LHCN-M2 (cell line): ENCODE data around the gene GCNT2. TPM values are rescaled to one million over a fixed set of nuclear protein-coding genes. Genes with fewer than 3 reads are reported as not detected.
"Not testable (repeated sequence)": the region's sequence is repeated elsewhere in the genome, so short reads cannot be mapped to it uniquely, and the experiment has no call there.

Experiments
- DNase-seq: peaks from one replicate; pipeline ENCODE4 v3.0.0-alpha.2; 2012; ENCODE audit warnings: low read depth
- total RNA-seq: library from RNA; depleted of rRNA; stranded (reverse); fragments of >200 nt; gene quantifications from 2 replicates; pipeline ENCODE4 v1.2.3, GENCODE V29; 2014

Gene GCNT2
- total RNA-seq, 1 experiment from 2014 or later, result 0.63 TPM

DNA sequence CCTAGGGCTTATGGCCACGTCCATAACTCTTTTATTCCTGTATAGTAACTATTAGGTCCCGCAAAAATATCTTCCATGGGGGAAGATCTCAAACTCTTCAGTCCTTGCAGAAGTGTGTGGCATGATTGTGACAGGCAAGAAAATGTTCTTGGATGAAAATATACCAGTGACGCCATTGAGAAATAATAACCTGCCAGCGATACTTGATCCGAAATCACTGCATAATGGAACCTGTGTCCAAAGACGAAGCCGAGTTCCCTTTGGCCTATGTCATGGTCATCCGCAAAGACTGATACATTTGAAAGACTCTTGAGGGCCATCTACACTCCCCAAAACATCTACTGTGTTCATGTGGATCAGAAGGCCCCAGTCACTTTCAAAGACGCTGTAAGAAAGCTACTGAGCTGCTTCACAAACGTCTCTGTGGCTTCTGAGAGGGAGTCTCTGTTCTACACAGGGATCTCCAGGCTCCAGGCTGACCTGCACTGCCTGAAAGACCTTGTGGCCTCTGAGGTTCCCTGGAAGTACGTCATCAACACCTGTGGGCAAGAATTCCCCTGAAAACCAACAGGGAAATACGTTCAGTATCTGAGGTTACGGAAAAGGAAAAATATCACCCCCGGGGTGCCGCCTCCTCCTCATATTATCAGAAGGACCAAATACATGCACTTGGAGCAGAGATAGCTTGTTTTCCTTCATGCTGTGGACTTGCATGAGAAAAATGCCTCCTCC is 6.9 kb upstream of the GCNT2 start:
- no peak for DNase-seq

DNA sequence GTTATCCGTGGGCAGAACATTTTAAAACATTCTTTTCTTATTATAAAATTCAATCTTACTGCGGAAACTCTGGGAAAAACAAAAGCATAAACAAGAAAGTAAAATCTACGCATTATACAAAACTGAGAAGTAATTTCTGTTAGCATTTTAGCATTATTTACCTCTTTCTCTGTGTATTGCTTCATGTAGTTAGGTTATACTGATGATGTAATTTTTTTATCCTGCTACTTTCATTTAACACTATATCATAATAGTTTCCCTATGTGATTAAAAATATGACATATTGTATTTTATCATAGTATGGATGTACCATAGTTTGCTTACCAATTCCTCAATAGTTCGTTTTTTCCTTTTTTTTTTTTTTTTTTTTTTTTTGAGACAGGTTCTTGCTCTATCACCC is 4.2 kb upstream of the GCNT2 start:
- DNase-seq, result no peak

DNA sequence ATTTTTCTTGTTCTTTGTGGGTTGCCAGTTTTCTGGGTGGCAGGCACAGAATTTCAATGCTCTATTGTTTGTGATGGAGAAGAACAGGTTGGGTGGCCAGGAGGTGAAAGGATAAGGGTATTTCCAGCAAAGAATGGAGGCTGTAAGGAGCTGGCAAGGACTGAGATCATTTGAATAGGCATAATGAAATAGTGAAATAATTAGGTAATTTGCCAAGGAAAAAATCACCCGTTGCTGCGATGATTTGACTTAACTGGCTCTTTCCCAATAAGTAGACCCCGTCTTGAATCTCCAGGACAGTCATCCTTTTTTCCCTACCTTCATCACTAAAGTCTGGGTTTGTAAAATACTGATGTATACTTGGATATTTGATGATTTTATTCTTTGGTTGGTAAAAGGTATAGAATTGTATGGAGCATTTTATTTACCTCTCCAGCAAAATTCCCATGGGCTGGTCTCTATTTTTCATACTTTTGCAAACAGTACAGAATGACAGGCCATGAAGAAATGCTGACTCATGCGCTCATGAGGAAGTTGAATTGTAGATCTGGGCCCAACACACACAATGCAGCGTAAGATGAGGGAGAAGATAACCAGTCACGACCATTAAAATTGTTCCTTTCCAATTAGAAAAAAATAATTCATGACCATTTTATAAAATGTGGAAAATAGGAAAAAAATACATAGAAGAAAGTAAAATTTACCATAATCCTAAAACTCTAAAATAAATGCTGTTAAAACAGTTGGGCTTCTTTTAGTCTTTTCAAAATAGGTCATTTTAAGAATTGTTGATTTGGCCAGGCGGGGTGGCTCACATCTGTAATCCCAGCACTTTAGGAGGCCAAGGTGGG is 2.4 kb upstream of the GCNT2 start:
- DNase-seq, result peak; percentile 6

DNA sequence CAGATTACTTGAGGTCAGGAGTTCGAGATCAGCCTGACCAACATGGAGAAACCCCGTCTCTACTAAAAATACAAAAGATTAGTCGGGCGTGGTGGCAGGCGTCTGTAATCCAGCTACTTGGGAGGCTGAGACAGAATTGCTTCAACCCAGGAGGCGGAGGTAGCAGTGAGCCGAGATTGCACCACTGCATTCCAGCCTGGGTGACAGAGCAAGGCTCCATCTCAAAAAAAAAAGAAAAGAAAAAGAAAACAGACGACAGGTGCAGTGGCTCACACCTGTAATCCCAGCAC is 1.8 kb upstream of the GCNT2 start:
- DNase-seq, result not testable (repeated sequence)

DNA sequence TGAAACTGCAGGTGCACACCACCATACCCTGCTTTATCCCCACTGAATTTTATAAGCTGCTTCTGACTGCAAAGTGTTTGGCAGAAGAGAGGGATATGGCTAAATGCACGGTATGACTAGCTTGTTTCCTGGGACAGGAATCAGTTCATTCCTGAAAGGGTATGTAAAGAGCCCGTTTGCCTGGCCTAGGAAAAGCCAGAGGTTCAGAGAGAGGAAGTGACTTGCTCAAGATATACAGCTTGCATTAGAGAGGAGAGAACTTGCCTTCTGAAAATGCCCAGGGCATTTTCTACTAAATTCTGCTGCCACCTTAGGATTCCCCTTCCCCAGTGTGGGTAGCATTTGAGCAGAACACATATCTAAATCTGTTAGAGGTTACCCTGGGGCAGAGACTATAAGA is 683 bp upstream of the GCNT2 start:
- DNase-seq, result no peak

DNA sequence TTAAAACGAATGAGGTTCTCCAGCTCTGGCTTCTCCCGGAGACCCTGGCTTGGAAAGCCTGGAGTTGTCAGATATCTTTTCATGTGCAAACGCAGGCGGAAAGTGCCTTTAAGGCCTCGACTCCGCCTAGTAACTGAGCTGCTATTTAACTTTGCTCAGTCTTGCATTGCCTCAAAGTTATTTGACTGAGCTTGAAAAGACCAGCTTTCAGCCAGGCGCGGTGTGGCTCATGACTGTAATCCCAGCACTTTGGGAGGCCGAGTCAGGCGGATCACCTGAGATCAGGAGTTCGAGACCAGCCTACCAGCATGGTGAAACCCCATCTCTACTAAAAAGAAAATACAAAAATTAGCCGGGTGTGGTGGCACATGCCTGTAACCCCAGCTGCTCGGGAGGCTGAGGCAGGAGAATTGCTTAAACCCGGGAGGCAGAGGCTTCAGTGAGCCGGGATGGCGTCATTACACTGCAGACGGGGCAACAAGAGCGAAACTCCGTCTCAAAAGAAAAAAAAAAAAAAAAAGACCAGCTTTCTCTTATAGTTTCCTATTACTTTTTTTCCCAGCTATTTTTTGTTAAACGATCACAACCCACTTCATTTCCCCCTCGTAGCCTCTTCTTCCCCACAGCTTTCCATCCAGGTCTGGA is 1.9 kb downstream of the GCNT2 start:
- no peak for DNase-seq

DNA sequence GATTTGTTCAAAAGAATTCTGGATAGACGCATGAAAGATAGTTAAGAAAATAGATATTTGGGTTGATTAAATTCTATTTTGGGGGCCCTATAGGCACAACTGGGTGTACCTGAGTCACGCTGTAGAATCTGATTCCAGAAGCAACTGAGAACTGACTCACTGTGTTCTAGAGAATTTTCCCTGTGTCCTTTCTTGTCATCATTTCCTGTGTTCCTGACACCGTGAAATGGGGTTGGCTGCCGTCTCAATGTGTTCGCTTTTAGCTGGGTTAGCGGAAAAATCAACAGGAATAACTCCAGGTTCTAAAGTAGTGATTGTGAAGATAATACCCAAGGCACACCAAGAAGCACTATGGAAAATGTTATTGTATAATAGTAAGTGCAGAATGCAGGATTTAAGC is 5.0 kb downstream of the GCNT2 start:
- DNase-seq, result no peak

DNA sequence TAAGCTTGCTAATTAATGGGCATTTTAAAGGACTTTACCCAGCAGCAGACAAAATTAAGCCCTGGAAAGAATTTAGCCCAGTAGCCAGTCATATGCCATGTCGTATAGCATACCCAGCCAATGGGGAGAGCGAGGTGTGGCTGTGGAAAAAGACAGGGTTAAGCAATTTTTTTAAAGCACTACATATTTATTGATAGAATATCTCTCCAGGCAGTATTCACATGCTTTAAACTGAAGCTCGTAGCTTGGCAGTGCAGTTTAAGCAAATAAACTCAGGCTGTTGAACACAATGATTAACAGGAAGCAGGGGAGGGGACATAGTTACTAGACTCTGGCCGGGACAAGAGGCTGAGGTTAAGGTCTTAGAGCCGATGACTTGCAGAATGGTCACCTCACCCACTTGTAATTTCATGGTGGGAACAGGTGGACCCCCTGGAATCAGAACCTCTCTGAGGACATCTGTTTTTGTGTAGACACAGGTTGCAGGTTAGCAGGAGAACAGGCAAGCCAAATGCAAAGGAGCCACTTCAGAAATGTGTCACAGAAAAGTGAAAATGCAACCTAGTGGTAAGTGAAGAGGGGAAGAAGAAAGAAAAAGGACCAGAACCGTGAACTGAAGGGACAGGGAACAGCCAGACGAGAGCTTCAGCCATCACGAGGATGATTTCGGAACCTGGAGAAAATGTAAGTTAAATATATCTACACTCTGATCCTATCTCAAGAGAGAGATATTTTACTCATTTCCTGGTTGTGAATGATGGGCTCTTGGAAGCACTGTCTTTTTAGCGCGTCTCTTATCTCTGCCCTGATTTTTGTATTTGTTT is 7.2 kb downstream of the GCNT2 start:
- no peak for DNase-seq

DNA sequence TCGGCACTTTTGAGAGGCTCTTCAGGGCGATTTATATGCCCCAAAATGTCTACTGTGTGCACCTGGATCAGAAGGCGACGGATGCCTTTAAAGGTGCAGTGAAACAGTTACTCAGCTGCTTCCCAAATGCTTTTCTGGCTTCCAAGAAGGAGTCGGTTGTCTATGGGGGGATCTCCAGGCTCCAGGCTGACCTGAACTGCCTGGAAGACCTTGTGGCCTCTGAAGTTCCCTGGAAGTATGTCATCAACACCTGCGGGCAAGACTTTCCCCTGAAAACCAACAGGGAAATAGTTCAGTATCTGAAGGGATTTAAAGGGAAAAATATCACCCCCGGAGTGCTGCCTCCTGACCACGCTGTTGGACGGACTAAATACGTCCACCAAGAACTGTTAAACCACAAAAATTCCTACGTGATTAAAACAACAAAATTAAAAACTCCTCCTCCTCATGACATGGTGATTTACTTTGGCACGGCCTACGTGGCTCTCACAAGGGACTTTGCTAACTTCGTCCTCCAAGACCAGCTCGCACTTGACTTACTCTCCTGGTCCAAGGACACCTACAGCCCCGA is 8.2 kb downstream of the GCNT2 start:
- DNase-seq, result no peak

DNA sequence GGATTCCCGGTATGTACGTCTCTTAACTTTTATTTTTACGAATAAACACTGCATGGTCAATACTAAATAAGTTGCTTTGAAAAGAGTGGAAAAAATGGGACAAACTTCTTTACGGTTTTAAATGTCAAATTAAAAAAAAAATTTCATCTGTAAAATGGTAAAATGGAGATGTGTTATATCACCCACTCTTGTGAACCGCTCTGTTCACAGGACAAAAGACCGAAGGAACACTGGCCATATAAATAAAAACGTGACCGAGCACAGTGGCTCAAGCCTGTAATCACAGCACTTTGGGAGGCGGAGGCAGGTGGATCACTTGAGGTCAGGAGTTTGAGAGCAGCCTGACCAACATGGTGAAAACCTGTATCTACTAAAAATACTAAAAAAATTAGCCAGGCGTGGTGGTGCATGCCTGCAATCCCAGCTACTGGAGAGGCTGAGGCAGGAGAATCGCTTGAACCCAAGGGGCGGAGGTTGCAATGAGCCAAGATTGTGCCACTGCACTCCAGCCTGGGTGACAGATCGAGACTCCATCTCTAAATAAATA is 8.8 kb downstream of the GCNT2 start:
- not testable (repeated sequence) for DNase-seq

DNA sequence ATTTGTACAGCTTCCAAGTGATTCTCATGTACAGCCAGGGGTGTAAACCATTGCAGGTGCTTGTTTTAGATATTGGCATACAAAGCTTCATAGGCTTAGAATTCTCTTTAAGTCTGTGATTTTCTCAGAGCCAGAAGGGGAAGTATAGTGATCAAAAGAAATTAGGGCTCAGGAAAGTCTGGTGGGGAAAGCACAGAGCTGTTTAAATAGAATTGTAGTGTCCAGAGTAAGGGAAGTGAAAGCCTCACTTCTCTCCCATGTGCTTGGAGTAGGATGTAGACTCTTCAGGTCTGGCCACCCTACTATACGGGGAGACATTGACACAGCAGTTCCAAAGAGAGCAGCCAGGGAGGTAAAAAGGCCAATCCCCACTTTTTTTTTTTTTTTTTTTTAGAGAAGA is 10.4 kb downstream of the GCNT2 start:
- DNase-seq, result no peak

DNA sequence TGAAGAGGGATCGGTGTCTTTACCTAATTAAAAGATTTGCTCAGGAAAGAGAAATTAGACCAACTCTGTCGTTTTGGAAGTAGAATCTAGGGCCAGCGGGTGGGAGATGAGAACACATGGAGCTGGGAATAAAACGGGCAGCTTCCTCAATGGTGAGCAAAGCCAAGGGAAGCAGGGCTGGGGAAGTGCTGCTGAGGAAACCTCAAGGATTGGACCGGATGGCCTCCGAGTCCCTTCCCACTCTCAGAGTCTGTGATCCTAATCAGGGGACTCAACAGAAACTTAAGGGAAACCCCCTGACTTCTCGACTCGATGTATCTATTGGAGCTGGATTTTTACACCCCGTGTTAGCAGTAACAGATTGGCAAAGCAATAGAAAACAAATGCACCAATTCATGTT is 10.8 kb downstream of the GCNT2 start:
- DNase-seq, result no peak

DNA sequence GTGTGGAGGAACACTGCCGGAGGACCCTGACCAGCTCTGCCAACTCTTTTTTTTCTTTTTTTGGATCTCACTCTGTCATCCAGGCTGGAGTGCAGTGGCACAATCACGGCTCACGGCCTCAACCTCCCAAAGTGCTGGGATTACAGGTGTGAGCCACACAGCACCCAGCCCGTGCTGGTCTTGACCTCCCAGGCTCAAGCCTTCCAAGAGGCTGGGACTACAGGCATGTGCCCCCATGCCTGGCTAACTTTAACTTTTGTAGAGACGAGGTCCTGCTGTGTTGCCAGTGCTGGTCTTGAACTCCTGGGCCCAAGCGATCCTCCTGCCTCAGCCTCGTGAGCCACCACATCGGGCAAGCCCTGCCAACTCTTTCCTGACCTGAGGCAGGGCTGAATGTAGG is 11.2 kb downstream of the GCNT2 start:
- no peak for DNase-seq

DNA sequence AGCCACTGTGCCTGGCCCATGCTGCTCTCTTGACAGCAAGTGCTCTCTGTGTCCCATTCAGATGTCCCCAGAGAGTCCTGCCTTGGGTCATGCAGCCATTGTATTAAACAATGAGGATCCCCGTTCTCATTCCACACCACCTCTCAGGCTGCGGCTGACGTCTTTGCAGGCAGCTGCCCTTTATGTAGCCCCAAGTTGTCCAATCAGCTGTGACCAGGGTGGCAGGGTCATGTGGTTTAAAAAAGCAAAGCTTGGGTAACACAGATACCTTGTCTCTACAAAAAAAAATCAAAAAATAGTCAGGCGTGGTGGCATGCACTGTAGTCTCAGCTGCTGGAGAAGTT is 13.2 kb downstream of the GCNT2 start:
- no peak for DNase-seq

DNA sequence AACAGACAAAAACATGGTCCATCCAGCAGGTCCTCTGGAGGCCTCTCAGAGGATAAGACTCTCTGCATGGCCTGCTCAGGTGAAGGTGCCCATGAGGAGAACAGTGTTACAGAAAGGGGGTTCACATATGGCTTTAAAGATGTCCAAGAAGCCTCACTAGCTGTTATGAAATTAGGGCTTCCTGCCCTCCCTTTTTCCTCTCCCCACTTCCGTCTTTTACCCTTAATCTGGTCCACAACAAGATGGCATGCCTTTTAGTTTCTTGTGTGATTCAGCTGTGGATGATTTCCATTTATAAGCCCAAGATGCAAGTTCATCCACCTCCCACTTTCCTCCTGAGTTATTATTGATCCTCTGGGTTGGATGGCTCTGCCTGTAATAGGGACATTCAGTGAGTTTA is 14.0 kb downstream of the GCNT2 start:
- DNase-seq, result no peak

DNA sequence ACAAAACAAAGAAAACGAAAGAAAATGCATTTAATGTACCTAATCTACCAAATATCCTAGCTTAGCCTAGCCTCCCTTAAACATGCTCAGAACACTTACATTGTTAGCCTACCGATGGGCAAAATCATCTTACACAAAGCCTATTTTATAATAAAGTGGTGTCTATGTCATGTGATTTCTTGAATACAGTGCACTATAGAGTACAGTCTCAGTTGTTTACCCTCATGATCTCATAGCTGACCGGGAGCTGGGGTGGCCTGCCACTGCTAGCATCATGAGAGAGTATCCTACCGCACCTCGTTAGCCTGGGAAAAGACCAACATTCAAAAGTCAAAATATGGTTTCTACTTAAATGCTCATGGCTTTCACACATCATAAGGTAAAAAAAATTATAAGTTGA is 16.6 kb downstream of the GCNT2 start:
- no peak for DNase-seq

DNA sequence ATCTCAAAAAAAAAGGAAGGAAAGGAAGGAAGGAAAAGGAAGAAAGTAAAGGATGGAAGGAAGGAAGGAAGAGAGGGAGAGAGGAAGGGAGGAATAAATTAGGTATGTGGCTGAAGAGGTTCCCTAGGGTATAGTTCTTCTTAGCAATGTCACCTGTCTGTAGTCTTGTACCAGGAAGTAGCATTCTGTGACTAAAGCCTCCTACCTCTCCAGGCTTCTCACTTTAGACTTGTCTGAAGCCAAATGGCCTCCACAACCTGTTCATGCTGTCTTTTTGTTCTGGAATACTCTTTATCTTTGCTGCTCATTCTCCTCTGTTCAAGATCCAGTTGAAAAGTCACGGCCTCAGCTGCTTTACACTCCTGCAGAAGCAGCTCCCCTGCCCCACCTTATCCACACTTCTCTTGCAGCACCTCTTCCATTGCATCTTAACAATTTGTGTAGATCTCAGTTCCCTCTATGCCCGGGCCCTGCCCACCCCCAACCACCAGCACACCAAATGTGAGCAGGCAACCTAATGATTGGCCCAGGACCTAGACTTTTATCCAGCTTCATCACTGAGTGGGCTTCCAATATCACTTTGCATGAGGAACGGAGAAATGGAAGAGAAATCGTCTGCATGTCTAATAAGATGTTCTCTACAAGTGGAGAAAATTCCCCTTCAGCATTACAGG is 19.1 kb downstream of the GCNT2 start:
- no peak for DNase-seq

DNA sequence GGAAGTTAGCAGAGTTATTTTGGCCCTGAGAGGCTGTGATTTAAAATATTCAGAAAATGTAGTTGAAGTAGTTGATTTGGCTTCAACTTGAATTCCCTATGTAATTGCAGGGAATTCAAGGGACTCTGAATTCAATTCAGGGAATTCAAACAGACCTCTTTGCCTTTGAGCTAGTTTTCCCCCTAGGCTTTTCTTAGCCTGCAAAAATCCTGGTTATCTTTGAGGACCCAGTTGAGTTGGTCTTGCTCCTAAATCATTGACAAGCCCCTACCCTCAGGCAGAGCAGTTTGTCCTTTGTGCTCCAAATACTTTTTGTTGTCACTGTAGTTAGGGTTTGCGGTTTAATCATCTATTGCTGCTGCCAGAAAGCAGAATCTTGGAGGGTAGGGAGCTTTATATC is 20.4 kb downstream of the GCNT2 start:
- DNase-seq, result no peak

DNA sequence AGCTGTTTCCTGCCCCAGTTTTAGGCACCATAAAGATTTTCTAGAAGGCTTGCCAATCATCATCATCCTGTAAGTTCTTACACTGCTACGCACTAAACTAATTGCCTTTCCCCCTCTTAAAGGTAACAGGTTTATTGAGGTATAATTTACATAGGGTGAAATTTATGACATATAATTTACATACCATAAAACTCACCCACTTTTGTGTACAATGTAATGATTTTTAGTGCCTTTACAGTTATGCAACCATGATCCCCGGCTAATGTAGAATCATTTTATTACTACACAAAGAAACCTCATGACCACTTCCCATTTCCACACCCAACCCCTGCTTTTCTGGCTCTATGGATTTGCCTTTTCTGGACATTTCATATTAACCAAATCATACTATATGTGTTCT is 21.1 kb downstream of the GCNT2 start:
- no peak for DNase-seq

DNA sequence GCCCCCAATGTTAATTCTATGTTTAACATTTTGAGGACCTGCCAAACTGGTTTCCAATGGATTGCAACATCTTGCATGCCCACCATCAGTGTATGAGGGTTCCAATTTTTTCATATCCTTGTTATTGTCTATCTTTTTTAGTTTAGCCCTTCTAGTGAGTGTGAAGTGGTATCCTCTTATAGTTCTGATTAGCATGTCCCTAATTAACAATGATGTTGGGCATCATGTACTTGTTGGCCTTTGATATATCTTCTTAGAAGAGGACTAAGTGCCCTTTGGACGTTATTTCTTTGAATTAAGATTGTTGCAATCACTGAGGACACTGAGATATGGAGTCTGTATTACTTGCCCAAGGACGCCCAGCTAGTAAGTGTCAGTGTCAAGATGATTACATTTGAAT is 22.3 kb downstream of the GCNT2 start:
- no peak for DNase-seq

DNA sequence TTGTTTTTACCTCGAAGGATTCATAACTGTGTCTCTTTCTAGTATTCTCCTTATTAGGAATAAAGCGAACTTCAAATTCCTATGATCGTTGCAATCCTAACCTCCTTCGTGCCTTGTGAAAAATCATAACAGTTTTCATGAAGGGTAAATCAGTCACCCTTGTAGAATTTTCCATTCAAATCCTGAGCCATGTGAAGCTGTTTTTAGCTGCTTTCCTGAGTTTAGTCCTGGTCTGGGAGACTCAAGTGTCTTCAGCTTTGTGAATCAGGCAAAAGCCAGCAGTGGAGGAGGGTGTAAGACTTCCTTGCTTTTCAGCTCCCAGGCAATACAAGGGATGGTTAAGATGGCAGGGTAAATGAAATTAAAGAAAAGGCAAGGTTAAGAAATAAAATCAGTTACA is 24.3 kb downstream of the GCNT2 start:
- no peak for DNase-seq
